ENCODE results near the gene ACTR1B. TPM values are rescaled to one million over a fixed set of nuclear protein-coding genes. Genes with fewer than 3 reads are reported as not detected.

Gene ACTR1B
- total and polyA plus RNA-seq, 9 donors: 23.0 to 85.2 (median 67.4) TPM

GRCh38 chr2:97653874-97654273, 10.0 kb downstream of the ACTR1B start:
- Histone ChIP-seq H3K27me3 (no peaks in the 10 kb centered on the region), H3K9me3 (no peaks in the 10 kb centered on the region), H3K4me1 (ENCODE audit: insufficient read depth) (no peaks in the 10 kb centered on the region), H3K36me3 (no peaks in the 10 kb centered on the region), H3K4me3 (no peak overlapping the region), H3K27ac (no peak overlapping the region)
- TF ChIP-seq EP300 (IDR thresholded peaks at IDR 0.05) (no peak), POLR2A (IDR thresholded peaks at IDR 0.05) (no peak), CTCF (IDR thresholded peaks at IDR 0.05) (no peak)
- DNase-seq: no peak
- intact Hi-C loops (cut with DNase I): no loop called here
- WGBS, 3 donors: 96 to 98% (median 97%) methylated on average over 1 of the region's 1 CpG

GRCh38 chr2:97653473-97653872, 10.4 kb downstream of the ACTR1B start:
- no peak for TF ChIP-seq EP300 (IDR thresholded peaks at IDR 0.05)
- no peak for TF ChIP-seq POLR2A (IDR thresholded peaks at IDR 0.05)
- no peak for TF ChIP-seq CTCF (IDR thresholded peaks at IDR 0.05)

GRCh38 chr2:97651114-97651513, 12.7 kb downstream of the ACTR1B start:
- no peak overlapping the region for H3K4me3 ChIP-seq
- intact Hi-C loops (cut with DNase I): no loop called here
- no peak for DNase-seq
- peaks cover 5% of the 10 kb centered on the region for H3K4me1 ChIP-seq (ENCODE audit: insufficient read depth)
- no peak overlapping the region for H3K27ac ChIP-seq
- no peaks in the 10 kb centered on the region for H3K36me3 ChIP-seq
- no peak for TF ChIP-seq EP300 (IDR thresholded peaks at IDR 0.05)
- TF ChIP-seq POLR2A (IDR thresholded peaks at IDR 0.05): no peak
- TF ChIP-seq CTCF (IDR thresholded peaks at IDR 0.05): no peak
- no peaks in the 10 kb centered on the region for H3K9me3 ChIP-seq
- H3K27me3 ChIP-seq: no peaks in the 10 kb centered on the region
- WGBS, 3 donors: 22 to 56% (median 39%) methylated on average over 4 of the region's 4 CpGs

More at GRCh38 chr2:97653473-97653872, 10.4 kb downstream of the ACTR1B start:
- H3K4me3 ChIP-seq: no peak overlapping the region
- no peaks in the 10 kb centered on the region for H3K4me1 ChIP-seq (ENCODE audit: insufficient read depth)
- H3K27ac ChIP-seq: no peak overlapping the region
- intact Hi-C loops (cut with DNase I): no loop called here
- H3K36me3 ChIP-seq: no peaks in the 10 kb centered on the region
- no peaks in the 10 kb centered on the region for H3K9me3 ChIP-seq
- H3K27me3 ChIP-seq: no peaks in the 10 kb centered on the region
- whole genome bisulfite sequencing, 3 donors: 92 to 97% (median 94%) methylated on average over 2 of the region's 2 CpGs
- no peak for DNase-seq

GRCh38 chr2:97646977-97647376, 16.9 kb downstream of the ACTR1B start:
- no peak for DNase-seq
- peak overlapping the region in 1 of 2 donors; percentile 65 for H3K27ac ChIP-seq
- WGBS, 3 donors: 79 to 86% (median 85%) methylated on average over 4 of the region's 4 CpGs
- intact Hi-C loops (cut with DNase I): loop anchor here in 1 of 4 donors (2.0 kb wide), 1 partner anchor 16 kb away; no protein-coding TSS in a partner anchor
- no peaks in the 10 kb centered on the region for H3K36me3 ChIP-seq
- peak overlapping the region; percentile 76 for H3K4me3 ChIP-seq
- TF ChIP-seq EP300 (IDR thresholded peaks at IDR 0.05): no peak
- TF ChIP-seq POLR2A (IDR thresholded peaks at IDR 0.05): no peak
- no peak for TF ChIP-seq CTCF (IDR thresholded peaks at IDR 0.05)
- no peaks in the 10 kb centered on the region for H3K27me3 ChIP-seq
- H3K9me3 ChIP-seq: no peaks in the 10 kb centered on the region
- peaks cover 5% of the 10 kb centered on the region for H3K4me1 ChIP-seq (ENCODE audit: insufficient read depth)
